22Rv1 (cell line): Measurements from ENCODE around the gene GJD3.
"Not testable (repeated sequence)": the region's sequence is repeated elsewhere in the genome, so short reads cannot be mapped to it uniquely, and the experiment has no call there.

ENCODE experiments used
- H3K27ac ChIP-seq: fragments of 450-650 bp; 2 replicates; pipeline ENCODE4 v1.5.1; 2017
- CTCF ChIP-seq: fragments of 450-650 bp; IDR thresholded peaks from 2 replicates; pipeline ENCODE4 v1.5.1; 2017; ENCODE audit warnings: mild to moderate bottlenecking
- ZFX ChIP-seq: fragments of 450-650 bp; IDR thresholded peaks from 2 replicates; pipeline ENCODE4 v1.6.1; 2017; ENCODE audit warnings: antibody characterized with exemption, borderline replicate concordance

The GJD3 gene

GRCh38 chr17:40364121-40364861 lies at the start of gene GJD3:
Gene GJD3 (minus strand): TSS chr17:40364737. CDS start chr17:40363815, 922 bp downstream.
- TF ChIP-seq ZFX (no peak), CTCF (no peak)
- peak within 1 kb of the TSS; percentile 58 for H3K27ac ChIP-seq

GRCh38 chr17:40414312-40414711 lies 49.8 kb upstream of the GJD3 start:
- H3K27ac ChIP-seq = not testable (repeated sequence)

- TF ChIP-seq ZFX (no peak), CTCF (no peak)
Observed at GRCh38 chr17:40412880-40413279, 48.3 kb upstream of the GJD3 start.

GRCh38 chr17:40411821-40412220 lies 47.3 kb upstream of the GJD3 start:
- no peak overlapping the region for H3K27ac ChIP-seq
- TF ChIP-seq CTCF (no peak), ZFX (no peak)

More at GRCh38 chr17:40412880-40413279, 48.3 kb upstream of the GJD3 start:
- no peak overlapping the region for H3K27ac ChIP-seq

GRCh38 chr17:40410082-40410481 lies 45.5 kb upstream of the GJD3 start:
- no peak overlapping the region for H3K27ac ChIP-seq
- TF ChIP-seq CTCF (no peak), ZFX (no peak)

GRCh38 chr17:40409540-40409939 lies 45.0 kb upstream of the GJD3 start:
- H3K27ac ChIP-seq = not testable (repeated sequence)

GRCh38 chr17:40407460-40407859 lies 42.9 kb upstream of the GJD3 start:
- H3K27ac ChIP-seq = no peak overlapping the region
- TF ChIP-seq ZFX (no peak), CTCF (no peak)

- H3K27ac ChIP-seq = no peak overlapping the region
- no peak for TF ChIP-seq CTCF
- no peak for TF ChIP-seq ZFX
Observed at GRCh38 chr17:40404003-40404402, 39.5 kb upstream of the GJD3 start.
